ENCODE data around the gene VEPH1.

DNA sequence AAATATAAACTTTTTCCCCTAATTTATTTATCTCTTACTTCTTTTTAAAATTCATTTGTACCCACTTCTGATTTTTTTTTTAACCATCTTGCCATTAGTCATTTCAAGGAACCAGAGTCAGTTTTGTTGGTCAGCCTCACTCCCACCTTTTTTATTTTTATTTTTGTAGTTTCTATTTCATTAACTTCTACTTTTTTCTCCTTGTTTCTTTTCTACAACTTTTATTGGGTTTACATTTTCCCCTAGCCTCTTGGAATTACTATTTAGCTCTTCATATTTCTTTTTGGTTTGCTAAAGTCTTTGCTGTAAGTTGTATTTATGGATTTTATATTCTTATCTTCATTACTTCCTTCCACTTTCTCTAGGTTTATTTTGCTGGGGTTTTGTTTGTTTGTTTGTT is 13.7 kb upstream of the VEPH1 start:
- TF ChIP-seq, protein P1, sequence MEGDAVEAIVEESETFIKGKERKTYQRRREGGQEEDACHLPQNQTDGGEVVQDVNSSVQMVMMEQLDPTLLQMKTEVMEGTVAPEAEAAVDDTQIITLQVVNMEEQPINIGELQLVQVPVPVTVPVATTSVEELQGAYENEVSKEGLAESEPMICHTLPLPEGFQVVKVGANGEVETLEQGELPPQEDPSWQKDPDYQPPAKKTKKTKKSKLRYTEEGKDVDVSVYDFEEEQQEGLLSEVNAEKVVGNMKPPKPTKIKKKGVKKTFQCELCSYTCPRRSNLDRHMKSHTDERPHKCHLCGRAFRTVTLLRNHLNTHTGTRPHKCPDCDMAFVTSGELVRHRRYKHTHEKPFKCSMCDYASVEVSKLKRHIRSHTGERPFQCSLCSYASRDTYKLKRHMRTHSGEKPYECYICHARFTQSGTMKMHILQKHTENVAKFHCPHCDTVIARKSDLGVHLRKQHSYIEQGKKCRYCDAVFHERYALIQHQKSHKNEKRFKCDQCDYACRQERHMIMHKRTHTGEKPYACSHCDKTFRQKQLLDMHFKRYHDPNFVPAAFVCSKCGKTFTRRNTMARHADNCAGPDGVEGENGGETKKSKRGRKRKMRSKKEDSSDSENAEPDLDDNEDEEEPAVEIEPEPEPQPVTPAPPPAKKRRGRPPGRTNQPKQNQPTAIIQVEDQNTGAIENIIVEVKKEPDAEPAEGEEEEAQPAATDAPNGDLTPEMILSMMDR (IDR thresholded peaks at IDR 0.05; ENCODE audit: insufficient read depth, low read length) = no peak
- no peak for TF ChIP-seq GABPA (IDR thresholded peaks at IDR 0.05; ENCODE audit: low read depth)
